CD4-positive, alpha-beta T cell treated with Interleukin-6 for 4 hours (primary cell): ENCODE data around the gene ADAM22.

ENCODE experiments used
- DNase-seq: peaks from one replicate; pipeline ENCODE4 v3.0.0-alpha.2; 2020; ENCODE audit warnings: mixed read lengths

ADAM22 gene

DNA sequence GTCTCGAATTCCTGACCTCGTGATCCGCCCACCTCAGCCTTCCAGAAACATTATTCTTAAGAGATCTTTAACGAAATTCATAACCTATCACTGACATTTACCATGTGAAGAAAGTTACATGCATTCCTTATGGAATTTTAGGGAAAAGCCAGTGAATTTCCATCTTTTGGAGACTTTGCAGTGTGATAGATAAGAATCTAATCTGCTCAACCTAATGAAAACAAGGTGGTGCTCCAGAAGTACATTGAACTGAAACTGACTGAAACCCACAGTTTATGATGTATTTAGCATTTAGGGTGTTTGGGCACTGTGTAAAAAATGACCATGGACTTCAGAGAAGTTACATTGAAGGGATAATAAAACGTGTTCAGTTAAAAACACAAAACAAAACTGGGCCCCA lies 242.1 kb downstream of the ADAM22 start:
- no peak for DNase-seq

DNA sequence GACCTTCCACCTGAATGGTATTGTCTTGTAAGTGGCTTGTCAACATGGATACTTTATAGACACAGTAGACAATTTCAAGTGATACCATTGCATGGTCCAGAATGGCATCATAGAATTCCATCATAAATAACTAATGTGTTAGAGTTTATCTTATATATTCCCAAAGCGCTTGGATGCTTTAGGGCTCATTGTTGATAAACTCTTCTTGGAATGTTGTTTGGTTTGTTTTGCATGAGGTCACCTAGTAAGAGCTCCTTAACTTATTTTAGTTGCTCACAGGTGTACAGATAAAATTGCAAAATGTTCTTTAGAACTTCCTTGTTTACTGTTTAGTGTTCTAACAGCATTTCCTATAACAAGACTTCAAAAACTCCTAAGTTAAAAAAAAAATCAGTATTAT lies 249.0 kb downstream of the ADAM22 start:
- DNase-seq = no peak

DNA sequence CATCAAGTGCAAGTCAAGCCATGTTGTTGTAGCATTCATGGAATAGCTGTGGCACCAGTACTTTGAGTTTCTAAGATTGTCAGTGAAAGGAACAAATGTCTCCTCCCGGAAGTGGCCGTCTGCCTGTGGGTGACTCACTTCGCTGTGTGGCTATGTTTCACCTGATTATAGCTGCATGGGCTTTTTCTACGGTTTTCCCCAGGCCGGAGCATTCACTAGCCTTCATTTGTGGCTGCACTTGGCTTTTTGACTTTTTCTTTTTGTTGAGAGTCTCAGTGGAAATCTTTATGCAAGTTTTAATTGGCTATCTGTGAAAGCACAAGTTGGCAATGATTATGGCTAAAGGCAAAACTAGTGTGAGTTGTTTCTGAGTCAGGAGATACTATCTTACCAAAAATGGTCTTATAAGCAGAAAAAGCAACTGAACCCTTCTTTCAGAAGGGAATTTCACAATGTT lies 250.8 kb downstream of the ADAM22 start:
- DNase-seq = peak; percentile 4

DNA sequence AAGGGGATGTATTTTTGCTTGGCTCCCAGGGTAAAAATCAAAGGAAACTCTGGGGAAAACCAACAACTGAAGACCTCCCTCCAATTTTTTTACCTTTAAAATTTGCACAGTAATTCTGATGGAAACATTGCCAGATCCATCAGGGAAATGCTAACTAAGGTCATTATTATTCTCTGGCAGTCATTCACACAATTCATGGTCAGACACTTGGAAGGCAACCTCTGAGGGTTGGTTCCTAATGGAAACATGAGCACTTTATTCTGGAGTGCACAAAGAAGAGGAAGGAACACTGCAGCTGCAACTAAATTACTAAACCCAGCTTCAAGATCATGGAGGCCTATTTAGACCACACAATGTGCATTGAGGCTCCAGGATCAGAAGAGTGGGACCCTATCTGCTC lies 251.6 kb downstream of the ADAM22 start:
- DNase-seq = no peak

DNA sequence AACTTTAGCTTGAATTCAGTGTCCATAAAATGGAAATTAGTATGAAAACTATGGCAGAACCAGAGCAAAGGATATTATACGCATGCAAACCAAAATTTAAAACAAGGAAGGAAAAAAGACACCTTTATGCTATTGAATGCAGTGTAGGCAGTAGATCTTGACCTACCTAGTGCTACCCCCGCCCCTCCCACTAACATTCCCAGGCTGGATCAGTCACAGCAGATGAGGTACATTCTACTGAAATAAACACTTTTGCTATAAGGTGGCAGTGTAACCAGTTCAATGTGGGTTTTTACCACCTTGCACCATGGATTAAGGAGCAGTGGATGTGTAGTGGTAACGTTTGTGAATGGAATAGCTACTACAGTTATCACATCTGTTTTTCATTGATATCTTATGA lies 257.9 kb downstream of the ADAM22 start:
- DNase-seq = no peak

DNA sequence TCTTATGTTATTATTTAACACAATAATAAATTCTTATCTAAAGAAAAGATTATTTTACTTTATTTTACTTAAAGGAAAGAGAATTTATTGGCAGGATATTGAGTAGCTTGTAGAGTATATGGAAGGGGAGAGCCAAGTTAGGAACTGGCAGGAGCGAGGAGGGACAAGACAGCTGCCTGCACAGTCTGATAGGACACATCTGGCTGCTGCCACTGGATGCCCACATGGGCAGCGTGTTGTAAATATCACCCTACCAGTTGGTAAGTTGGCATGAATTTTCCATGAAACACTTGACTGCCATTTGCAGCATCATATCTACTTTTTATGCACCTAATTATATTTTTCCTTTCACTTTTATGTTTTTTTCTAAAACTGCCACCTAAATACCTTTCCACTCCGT lies 266.2 kb downstream of the ADAM22 start:
- DNase-seq = no peak

DNA sequence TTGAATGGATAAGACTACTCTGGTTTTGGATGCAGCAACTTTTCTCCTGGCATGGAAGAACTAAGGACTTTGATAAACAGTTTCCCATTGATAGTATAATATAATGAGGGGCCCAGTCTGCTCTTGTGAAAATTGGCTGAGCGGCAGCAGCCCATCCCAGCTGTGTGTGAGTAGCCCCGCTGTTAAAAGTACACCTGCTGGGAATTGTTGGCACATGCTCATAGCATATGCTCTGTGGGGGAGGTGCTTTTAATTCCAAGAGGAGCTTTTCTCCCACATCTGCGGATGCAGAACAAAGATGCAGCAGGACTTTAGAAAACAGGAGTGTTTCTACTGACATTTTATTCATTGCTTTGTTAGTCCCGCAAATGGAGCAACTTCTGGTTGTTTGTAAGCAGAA lies 266.7 kb downstream of the ADAM22 start:
- DNase-seq = no peak

DNA sequence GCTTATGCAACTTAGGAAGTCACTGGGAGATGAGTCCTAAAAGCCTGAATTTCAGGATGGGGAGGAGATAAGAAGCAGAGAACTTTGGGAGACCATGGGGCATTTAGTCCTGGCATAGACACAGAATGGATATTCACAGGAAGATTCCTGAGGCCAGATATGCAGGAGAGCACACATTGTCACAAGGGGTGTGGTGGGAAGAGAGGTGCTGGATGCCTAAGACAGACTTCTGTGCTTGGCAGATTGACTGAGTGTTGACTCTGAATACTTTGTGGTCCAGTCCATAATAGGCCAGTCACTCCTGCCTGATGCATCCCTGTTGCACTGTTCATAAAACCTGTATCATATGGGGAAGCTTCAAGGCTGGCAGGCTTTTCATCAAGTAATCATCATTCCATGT lies 267.3 kb downstream of the ADAM22 start:
- DNase-seq = no peak

DNA sequence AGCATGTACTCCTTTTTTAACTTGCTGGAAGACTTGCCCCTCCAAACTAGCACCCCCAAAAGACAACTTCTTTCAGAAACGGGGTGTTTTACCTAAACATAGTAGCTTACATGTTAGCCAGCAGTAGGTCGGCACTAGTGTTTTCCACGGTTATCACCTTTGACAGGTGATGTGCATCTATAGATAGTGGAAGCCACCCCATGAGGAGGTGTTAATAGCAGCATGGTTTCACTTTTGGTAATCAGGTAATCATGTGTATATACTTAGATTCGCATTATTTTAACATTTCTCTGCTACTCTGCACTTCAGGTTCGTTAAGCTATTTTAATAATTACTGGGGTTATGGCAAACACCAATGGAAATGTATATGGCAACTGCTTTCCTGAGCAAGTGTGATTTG lies 268.2 kb downstream of the ADAM22 start:
- DNase-seq = no peak

DNA sequence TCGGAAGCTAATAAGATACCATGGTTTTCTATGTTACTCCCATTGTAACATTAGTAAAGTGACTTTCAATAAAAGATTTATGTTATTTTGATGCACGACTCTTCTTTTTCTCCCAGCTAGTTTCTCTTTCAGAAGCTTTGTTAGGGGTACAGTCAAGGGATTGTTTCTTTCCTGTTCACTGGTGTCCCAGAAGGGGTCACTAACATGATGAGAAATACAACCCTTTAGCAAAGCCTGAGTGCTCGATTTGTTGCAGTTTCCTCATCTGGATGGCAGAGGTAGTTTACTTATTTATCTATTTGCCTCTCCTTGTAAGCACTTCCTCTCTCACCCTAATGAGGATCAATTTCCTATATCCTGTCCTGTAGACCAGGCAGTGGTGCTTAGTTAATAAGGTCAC lies 268.7 kb downstream of the ADAM22 start:
- no peak for DNase-seq

DNA sequence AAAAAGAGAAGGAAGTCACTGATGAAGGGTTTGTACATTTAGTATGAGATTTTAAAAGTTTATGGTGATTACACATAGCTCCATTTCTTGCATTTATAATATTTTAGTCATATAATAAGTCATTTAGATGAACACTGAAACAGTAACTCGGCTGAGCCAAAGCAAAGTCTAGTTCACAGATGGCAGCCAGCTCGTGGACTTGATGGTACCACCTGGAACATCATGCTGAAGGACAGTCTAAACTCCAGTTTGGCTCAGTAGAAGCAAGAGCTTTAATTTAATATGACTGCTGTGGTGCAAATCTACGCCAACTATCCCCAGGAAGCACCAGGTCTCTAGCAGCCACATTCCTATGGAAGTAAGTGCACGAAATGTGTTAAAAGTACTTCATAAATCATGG lies 269.4 kb downstream of the ADAM22 start:
- DNase-seq = no peak

DNA sequence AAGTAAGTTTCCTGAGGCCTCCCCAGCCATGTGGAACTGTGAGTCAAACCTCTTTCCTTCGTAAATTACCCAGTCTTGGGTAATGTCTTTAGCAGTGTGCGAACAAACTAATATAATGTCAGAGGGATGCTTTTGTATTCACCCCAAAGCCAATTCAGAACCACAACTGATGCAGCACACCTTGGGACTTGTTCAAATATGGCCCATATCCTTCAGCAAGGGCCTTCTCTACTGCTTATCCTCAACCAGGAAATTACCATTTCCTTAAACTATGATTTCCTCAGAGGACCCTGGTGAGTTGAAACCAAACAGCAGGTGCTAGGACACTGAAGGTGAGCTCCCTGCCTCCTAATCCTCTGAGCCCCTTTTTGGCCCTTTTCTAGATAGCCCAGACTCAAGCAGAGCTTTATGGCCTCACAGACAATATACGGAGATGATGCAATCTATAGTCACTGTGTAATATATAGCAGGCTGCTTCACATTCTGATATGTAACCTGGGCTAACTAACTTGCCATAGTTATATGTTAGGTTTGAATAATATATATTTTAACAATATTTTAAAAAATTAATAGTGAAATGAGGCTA lies 270.6 kb downstream of the ADAM22 start:
- DNase-seq = no peak

DNA sequence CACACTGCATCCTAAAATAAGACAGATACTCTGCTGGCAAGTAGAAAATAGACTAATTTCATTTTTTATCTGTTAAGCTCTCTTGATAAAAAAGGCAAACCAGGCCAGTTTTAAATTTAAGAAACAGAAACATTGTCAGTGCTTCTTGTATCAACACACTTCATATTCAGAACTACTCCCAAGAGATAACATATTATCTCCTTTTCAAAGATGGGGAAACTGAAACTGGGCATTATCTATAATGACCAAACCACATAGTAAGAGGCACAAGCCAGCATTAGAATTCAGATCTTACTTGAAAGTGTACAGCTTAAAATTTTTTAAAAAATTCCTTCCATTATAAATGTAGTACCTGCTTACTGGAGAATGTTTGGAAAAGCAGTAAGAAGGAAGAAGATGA lies 271.1 kb downstream of the ADAM22 start:
- no peak for DNase-seq

DNA sequence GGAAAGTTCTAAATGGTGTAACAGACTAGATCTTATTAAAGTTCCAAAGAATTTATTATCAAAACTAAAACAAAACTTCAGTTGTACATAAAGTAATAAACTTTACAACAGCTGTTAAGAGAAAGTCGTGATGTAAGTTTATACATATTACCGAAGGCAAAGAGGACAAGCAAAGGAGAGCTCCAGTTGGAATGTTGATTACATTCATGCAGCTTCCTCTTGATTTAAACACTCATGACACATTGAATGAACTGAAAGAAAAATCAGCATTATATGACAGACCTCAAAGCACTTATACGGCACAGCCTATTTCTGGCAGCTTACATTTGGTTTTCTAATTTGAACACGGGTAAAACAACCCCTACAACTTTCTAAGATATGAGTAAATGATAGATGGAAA lies 272.2 kb downstream of the ADAM22 start:
- no peak for DNase-seq

DNA sequence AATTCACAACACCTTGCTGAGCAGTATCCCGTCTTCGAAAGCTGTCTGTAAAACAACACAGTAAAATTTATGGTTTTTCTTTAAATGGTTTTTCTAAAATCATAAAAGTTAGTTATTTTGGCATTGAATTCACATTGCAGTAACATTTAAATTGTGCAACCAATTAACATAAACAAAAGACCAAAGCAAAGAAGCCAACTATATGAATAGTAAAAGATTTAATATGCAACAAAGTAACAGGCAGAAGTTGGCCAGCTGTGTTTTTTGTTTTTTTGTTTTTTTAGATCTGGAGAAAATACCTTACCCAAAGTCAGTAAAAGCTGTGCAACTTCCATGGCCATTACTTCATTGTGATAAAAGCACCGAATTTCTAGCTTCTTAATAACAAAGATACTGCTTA lies 274.5 kb downstream of the ADAM22 start:
- DNase-seq = no peak

DNA sequence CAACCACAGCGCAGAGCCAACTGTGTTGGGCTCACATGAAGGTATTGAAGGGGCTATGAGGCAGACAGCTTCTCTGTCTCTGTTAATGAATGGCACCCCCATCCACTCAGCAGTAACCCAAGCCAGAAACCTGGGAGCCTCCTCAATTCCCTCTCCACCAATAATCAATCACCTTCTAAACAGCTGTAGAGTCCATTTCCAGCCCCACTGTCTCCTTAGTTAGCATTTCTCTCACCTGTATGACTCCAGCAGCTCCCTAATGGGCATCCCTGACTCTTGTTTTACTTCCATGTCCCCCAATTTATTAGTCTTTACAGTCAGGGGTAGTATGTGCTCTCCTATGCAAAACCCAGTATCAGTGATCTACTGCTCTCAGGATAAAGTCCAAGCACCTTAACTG lies 278.9 kb downstream of the ADAM22 start:
- no peak for DNase-seq

DNA sequence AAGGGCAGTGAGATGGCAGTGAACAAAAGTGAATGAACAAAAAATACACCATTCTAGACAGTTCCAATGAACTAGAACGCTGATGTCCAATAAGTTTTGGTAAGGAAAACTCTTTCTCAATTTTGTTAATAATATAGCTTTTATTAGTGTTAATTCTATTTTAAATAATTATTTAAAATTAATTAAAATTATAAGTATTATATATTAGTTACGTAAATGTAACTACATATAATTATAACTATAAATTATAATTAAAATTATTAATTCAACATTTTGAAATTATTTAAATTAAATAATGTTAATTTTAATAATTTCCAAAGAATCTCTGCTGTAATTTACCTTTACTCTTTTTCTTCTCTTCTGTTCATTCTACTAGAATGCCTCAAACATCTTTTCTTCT lies 280.4 kb downstream of the ADAM22 start:
- no peak for DNase-seq

DNA sequence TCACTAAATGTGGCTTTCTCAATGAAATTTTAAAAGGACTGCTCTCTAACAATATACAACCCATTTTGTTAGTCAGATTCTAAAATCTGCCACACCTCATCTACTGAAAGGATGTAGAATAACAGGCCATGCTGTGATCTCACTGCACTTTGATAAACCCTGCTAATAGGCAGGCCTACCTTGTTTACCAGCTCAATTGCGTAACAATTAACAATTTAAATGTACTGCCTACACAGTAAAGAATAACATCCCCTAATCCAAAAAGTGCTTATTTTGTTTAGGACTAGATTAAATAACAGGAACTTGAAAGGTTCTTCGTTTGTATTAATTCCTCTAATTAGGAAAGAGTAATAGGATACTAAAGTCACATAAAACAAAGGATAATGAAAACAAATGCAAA lies 281.2 kb downstream of the ADAM22 start:
- DNase-seq = no peak

DNA sequence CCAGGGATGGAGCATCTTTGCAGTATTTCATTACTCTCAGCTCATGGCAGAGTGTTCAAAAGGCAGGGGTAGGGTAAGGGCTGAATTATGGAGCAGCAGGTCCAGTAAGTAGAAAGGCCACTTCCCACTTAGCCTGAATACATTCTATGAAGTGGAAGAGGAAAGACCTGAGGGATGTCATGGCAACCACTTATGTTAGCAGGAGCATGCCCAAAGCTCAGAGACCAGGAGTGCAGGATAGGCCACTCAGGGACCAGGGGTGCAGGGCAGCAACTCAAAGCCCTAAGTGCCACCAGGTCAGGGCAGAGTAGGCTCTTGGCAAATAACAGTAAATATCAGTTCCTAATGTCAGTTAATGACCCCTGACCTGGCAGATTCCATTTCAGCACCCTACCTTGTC lies 282.2 kb downstream of the ADAM22 start:
- DNase-seq = no peak

DNA sequence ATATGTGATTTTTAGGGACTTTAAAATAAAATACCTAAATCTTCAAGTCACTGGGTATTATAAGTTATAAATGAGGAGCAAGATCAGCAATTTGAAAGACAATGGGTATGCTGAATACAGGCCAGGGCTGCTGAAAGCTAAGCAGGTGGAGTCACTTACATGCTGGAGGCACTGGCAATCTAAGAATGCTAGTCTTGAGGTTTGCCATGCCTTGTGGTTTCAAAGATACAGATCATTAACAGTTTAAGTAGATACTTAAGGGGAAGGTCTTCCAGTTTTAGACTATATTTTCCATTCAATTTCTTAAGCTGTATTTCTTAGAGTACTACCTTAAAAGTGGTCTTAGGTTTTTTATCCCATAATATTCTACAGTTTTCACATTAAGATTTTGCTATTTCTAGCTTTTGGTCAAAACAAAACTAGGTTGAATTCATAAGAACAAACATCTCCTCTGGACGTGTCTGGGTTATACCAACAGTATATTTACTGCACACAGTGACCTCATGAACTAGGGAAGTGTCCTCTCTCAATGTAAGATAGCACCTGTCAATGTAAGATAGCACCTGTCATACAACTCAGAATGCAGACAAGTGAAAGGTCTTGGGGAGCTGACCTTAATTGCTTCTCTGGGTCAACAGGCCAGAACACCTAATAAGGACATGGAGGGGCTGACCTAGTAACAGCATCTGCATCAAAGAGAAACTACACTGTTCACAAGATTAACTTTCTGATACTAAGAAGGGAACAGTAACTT lies 283.8 kb downstream of the ADAM22 start:
- DNase-seq = peak; percentile 7

DNA sequence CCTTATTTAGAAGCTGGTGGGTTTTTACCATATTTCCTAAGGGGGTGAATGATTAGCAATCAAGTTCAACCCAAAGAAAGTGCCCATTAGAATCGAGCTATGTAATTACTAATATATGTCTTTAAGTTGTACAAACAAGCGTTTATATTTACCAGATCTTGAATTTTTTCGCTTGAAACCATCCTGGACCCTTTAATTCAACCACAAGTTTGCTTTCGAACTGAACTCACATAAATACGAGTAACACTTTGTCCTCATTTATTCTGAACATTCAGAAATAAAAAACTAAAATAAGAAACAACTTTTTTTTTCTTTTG lies 284.3 kb downstream of the ADAM22 start:
- no peak for DNase-seq

DNA sequence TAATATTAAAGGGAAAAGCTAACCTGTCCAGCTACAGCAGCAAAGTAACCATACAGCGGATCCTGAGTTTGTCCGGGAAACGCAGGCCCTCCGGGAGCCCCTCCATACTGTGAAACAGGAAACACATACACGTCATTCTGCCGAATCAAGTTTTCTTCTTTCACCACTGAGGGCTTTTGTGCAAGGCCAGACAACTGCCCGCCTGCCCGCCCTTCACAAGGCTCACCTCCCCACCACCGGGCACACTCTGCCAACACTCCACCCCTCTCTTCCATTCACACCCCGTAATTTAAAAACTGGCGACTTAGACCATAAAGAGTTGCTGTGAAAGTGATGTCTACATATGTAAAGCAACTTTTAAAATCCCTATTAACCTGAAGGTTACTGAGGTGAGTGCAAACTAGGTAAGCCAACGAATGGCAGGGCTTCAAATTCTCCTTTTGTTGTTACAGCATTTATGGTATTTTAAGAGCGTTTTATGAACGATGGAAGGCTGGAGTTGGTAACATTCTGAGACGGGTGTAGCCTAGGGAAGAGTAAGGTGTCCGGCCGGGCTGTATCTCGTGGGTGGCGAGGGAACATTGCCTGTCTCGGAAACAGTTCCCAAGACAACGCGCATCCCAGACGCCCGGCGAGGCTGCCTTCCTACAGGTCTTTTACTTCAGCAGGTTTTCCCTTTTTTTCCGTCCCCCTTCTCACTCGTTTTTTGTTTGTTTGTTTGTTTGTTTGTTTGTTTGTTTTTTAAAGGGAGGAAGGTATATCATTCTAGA lies 285.0 kb downstream of the ADAM22 start:
- DNase-seq = peak; percentile 18

DNA sequence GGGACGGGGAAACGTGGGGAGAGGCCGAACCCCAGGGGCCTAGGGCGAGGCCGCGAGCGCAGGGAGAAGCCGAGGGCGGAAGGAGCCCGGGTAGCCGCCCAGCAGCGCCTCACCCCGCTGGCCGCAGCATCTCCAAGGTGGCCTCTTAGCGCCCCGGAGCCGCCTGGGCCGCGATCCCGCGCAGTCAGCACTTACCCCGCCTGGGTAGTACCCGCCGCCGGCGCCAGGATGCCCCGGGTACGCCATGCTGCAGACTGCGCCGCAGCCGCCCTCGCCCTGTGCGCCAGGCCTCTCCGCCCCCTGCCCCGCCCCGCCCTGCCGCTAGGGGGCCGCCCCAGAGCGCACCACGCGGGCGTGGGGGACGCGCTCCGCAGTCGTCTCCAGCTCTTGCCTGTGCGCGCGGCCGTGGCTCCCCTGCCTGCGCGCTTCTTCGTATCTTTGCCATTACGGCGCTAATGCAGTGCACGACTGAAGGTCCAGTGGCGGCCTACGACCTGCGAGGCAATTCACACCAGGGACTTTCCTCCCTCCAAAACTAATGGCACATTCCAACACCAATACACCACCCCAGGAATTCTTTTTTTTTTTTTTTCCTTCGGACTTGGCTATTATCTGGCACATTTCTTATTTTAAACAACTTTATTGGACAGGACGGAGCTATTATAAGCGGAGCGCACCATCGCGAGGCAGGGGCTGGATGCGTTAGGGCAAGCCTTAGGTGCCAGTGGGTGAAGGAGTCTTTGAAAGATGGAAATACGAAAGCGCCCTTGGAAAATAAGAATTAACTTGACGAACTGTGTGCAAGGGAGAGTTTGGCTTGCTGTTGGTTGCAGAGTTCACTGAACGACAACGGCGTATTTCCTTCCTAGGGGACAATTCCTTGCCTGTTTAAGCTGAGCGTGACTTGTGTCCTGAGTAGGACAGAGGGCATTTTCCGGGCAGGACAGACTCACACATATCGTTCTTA lies 286.0 kb downstream of the ADAM22 start, which contains the start of gene SRI:
SRI (minus strand) TSS at position 258 of the 967 bp plus-strand sequence; CDS start at position 246, 12 bp downstream.
- peak; percentile 91 for DNase-seq
